Omental fat pad (tissue), 4 donors: ENCODE measurements around the gene ARHGAP10. TPM values are rescaled to one million over a fixed set of nuclear protein-coding genes. Genes with fewer than 3 reads are reported as not detected.
"Not testable (repeated sequence)": the region's sequence is repeated elsewhere in the genome, so short reads cannot be mapped to it uniquely, and the experiment has no call there.

Source experiments
- ATAC-seq: fragments of 150-250 bp; one replicate; pipeline ENCODE4 v1.9.1; 2016; ENCODE audit warnings: mild to moderate bottlenecking, moderate library complexity; ENCODE audit not compliant: low FRiP score
- DNase-seq: peaks from one replicate; pipeline ENCODE4 v3.0.0-alpha.2; 2019; ENCODE audit warnings: low spot score
- CTCF ChIP-seq, 3 donors: fragments of 450-650 bp; IDR thresholded peaks; one replicate each; pipeline ENCODE4 v1.5.1; 2016 to 2017; ENCODE audit warnings: antibody characterized with exemption in 3 of 3, mild to moderate bottlenecking in 3 of 3, moderate library complexity in 2 of 3
- total RNA-seq, 4 donors: library from RNA; depleted of rRNA; stranded (reverse); fragments of >200 nt; gene quantifications; one replicate each; pipeline ENCODE4 v1.1.0, GENCODE V29; 2016

The ARHGAP10 gene
- total RNA-seq, 4 donors from 2014 or later, result 48.7 to 96.2 (median 57.0) TPM

GRCh38 chr4:148079961-148080360, 348.1 kb downstream of the ARHGAP10 start:
- ATAC-seq, result no peak
- TF ChIP-seq CTCF (IDR thresholded peaks at IDR 0.05), result no peak
- no peak for DNase-seq

GRCh38 chr4:148081267-148081666, 349.4 kb downstream of the ARHGAP10 start:
- no peak for TF ChIP-seq CTCF (IDR thresholded peaks at IDR 0.05)
- no peak for DNase-seq

GRCh38 chr4:148081745-148082144, 349.9 kb downstream of the ARHGAP10 start:
- DNase-seq, result no peak
- ATAC-seq, result no peak
- no peak for TF ChIP-seq CTCF (IDR thresholded peaks at IDR 0.05)

More at GRCh38 chr4:148081267-148081666, 349.4 kb downstream of the ARHGAP10 start:
- no peak for ATAC-seq

- not testable (repeated sequence) for DNase-seq, ATAC-seq
Measured at GRCh38 chr4:148083073-148083472, 351.2 kb downstream of the ARHGAP10 start.

GRCh38 chr4:148089624-148090023, 357.7 kb downstream of the ARHGAP10 start:
- TF ChIP-seq CTCF (IDR thresholded peaks at IDR 0.05), result no peak
- ATAC-seq (no peak), DNase-seq (no peak)

- DNase-seq (no peak), ATAC-seq (no peak)
- no peak for TF ChIP-seq CTCF (IDR thresholded peaks at IDR 0.05)
Measured at GRCh38 chr4:148090029-148090428, 358.1 kb downstream of the ARHGAP10 start.

- no peak for ATAC-seq
- TF ChIP-seq CTCF (IDR thresholded peaks at IDR 0.05), result no peak
- DNase-seq, result no peak
Measured at GRCh38 chr4:148090503-148091476, 358.9 kb downstream of the ARHGAP10 start.
